Fibroblast of lung (primary cell): Measurements from ENCODE around the gene SPOCK3.

Source experiments
- EZH2 ChIP-seq: IDR thresholded peaks from 2 replicates; pipeline ENCODE4 v1.5.1; 2012; ENCODE audit warnings: low read length, control low read depth, mild to moderate bottlenecking; ENCODE audit errors: missing control alignments
- TF ChIP-seq, protein P1 (sequence below), 2 donors: IDR thresholded peaks in 1 of 2; conservative IDR thresholded peaks in 1 of 2; 1 replicate in 1 of 2; 2 replicates in 1 of 2; pipeline ENCODE4 v1.5.1; 2011 to 2012; ENCODE audit warnings: low read length in 2 of 2, control low read depth in 1 of 2, inconsistent platforms in 1 of 2, low read depth in 1 of 2, mild to moderate bottlenecking in 1 of 2

DNA sequence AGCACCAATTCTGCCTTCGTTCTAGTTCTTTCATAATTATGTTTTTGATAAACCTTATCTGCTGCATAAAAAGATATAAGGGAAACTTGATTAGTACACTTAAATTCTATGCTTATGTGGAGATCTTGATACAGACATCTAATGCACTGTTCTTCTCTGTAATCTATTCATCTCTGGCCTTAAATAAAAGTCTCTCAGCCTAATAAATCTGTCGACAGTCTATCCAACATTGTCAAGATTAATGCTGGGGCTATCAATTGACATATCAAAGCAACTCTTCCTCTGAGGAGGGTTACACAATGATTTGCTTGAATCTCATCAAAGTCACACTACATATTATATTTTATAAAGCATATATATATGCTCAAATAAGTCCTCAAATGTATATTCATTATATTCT, 545.5 kb downstream of the SPOCK3 start:
- no peak for TF ChIP-seq EZH2
- TF ChIP-seq, protein P1, sequence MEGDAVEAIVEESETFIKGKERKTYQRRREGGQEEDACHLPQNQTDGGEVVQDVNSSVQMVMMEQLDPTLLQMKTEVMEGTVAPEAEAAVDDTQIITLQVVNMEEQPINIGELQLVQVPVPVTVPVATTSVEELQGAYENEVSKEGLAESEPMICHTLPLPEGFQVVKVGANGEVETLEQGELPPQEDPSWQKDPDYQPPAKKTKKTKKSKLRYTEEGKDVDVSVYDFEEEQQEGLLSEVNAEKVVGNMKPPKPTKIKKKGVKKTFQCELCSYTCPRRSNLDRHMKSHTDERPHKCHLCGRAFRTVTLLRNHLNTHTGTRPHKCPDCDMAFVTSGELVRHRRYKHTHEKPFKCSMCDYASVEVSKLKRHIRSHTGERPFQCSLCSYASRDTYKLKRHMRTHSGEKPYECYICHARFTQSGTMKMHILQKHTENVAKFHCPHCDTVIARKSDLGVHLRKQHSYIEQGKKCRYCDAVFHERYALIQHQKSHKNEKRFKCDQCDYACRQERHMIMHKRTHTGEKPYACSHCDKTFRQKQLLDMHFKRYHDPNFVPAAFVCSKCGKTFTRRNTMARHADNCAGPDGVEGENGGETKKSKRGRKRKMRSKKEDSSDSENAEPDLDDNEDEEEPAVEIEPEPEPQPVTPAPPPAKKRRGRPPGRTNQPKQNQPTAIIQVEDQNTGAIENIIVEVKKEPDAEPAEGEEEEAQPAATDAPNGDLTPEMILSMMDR (conservative IDR thresholded peaks at IDR 0.05 in 1 of 2, IDR thresholded peaks at IDR 0.05 in 1 of 2; ENCODE audit: low read depth in 1 of 2, low read length in 2 of 2): no peak
